Activated CD4-positive, alpha-beta T cell treated with anti-CD3 and anti-CD28 coated beads for 24 hours (primary cell): ENCODE measurements around the gene RC3H1.
"Not testable (repeated sequence)": the region's sequence is repeated elsewhere in the genome, so short reads cannot be mapped to it uniquely, and the experiment has no call there.

Experiments
- DNase-seq, 2 donors: peaks; one replicate each; pipeline ENCODE4 v3.0.0-alpha.2; 2020; ENCODE audit warnings: low read depth in 2 of 2

Gene RC3H1

DNA sequence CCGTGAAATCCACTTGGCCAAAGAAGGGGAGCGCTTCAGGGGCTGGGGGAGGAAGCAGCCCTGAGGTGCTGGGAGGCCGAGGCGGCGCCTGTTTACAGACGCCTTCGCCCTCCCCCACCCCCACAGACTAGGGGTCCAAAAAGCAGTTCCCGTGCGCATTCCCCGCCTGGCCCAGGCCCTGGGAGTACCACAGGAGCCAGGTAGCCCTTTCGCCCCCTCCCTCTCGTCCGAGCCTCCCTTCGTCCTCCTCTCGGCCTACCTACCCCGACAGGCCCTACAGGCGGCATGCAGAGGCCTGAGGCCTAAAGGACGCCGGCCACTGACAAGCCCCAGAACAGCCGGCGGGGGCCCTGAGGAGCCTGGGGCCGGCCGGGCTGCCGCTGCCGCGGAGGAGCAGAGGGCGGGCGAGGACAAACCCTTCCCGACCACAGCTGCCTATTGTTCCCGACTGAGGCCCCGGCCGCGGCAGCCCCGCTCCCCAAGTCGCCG is 522 bp downstream of the RC3H1 start:
- DNase-seq: peak; percentile 7 to 13

DNA sequence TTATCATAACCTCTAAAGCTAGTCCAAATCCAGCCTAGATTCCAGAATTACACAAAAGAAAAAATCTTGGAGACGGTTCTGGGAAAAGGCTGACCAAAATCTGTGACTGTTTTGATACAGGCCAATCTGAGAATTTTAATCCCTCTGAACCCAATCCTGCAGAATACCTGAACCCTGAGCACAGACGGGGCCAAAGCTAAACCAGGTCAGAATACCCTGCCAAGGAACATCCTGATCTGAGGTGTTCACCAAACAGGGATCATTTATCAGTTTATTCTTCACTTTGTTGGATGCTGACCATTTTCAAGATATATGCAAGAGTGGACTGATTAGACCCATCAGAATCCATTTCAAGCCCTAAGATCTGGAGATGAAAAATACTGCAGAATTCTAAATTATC is 3.6 kb downstream of the RC3H1 start:
- DNase-seq: no peak

DNA sequence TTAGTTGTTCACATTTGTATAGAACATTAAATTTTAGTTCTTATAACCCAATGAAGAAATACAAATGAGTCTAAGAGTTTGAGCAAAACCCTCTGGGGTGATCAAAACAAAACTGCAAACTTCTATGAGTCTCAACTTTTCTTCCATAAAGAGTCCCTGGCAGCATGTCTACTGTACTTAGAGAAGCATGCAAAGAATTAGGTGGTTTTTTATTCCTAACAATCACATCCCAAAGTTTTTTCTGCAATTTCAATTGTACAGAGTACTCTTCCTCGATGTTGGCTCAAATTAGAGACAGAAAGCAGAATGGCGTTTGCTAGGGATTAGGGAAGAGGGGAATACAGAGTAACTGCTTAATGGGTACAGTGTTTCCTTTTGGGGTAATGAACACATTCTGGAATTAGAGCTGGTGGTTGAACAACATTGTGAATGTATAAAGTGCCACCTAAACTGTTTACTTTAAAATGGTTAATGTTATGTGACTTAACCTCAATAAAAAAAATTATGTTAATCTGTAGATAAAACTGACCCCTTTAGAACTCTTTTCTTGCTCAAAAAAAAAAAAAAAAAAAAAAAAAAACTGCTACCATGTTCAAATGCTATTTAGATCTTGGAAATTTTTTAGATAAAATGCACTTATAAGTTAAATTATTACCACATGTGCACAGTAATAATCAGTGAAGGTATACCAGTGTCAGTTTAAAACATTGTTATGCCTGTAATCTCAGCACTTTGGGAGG is 4.8 kb downstream of the RC3H1 start:
- no peak for DNase-seq

DNA sequence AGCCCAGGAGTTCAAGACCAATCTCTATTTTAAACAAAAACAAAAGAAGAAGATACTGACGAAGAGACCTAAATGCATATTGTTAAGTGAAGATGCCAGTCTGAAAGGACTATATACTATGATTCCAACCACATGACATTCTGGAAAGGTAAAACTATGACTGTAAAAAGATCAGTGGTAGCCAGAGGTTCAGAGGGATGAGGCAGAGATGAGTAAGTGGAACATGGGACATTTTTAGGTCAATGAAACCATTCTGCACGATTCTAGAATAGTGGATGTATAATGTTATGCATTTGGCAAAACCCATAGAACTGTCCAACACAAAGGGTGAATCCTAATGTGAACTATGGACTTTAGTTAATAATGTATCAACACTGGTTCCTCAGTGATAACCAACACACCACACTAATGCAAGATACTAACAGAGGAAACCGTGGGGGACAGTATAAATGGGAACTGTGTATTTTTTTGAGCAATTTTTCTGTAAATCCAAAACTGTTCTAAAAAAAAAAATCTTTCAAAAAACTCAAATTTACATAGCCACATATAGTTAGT is 8.2 kb downstream of the RC3H1 start:
- no peak for DNase-seq

DNA sequence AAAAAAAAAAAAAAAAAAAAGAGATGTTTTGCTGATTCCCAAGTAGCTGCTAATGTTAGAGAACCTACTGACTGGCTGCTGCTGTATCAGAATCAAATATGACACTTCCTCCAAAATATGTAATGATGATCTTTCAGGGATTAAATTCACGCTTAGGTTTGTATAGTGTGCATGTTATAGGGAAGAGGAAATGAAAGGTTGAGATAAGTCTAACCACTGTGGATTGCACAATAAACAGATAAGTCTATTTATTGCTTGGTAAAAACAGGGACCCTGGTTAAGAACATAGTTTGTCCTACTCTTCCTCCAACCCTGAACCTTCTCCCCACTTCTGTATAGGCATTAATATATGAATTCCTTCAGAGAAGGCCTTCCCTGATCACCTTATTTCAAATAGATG is 13.2 kb downstream of the RC3H1 start:
- DNase-seq: no peak

DNA sequence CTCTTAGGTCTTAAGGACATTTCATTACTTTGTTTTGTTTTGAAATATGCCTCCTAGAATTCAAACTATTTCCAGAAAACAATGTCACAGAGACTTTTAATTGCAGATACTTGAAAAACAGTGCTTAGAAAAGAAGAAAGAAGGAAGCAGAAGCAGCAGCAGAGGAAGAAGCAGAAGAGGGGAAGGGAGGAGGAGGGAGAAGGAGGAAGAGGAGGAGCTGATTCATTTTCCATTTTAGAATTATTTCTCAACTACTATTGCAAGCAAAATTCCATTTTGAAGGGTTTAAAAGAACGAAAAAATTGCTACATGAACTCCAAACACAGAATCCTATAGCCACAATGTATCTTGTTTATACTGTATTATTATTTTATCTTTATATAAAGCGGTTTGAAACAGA is 13.9 kb downstream of the RC3H1 start:
- no peak for DNase-seq

DNA sequence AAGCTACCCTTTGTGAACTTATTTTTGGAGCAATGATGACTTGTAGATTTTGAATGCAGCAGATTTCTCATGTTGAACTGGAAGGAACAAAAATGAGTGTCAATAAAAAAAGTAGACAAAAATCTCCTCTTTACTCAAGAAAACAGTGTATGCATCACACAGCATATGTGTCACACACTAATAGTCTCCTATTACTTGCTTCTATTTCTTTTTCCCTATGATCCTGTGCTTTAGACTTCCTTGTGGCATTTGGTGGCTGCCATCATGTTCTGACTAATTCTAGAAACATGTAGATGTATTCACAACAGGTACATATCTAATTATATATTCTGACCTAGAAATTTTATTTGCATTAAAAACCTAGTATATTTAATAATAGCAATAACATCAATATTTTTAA is 14.3 kb downstream of the RC3H1 start:
- no peak for DNase-seq

DNA sequence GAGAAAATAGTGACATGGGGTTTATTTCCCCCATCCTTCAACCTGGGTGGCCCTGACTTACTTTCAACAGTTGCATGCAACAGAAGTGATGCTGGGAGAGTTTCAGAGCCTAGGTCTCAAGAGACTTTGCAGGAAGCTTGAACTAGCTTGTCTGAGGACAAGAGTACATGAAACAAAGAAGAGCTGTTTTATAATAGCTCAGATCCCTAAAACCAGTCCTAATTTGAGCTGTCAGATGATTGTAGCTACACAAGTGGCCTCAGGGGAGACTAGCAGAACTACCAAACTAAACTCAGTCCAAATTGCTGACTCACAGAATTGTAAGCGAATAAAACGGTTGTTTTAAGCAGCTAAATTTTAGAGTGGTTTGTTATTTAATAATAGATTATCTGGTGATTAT is 17.1 kb downstream of the RC3H1 start:
- DNase-seq: no peak

DNA sequence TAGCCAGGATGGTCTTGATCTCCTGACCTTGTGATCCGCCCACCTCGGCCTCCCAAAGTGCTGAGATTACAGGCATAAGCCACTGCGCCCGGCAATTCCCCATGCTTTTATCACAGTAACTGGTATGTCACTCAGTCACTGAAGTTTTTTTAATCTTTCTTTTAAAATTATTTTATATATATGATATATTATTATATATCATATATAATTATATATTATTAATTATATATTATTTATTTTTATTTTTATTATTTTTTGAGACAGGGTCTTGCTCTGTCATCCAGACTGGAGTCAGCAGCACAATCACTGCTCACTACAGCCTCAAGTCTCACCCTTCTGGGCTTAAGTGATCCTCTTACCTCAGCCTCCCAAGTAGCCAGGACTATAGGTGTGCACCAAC is 18.3 kb downstream of the RC3H1 start:
- no peak for DNase-seq

DNA sequence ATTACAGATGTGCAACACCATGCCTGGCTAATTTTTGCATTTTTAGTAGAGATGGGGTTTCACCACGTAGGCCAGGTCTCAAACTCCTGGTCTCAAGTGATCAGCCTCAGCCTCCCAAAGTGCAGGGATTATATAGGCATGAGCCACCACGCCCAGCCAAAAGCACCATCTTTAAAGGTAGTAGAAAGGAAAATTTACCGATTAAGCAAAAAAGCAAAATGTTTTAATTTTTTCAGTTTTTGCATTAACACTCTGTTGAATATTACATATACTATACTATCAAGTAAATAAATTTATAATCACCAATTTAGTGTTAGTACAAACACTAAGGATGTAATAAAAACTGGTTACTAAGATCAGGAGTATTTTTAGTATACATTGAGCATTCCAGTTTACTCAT is 20.6 kb downstream of the RC3H1 start:
- DNase-seq: no peak

DNA sequence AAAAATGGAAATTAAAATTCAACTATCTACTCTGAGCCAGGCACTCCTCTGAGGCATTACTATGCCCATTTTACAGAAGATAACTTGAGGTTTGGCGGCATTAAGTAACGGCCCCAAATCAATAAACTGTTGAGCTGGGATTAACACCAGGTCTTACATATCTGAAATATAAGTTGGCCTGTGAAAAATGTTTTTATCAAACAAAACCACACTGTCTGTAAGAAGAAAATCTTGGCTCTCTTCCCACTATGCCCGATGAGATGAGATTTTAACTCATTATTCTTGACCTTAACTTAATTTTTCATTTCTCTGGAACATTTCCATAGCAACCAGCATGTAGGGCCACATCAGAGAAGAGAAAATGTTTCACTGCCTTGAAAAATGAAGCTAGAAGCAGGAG is 21.8 kb downstream of the RC3H1 start:
- no peak for DNase-seq

DNA sequence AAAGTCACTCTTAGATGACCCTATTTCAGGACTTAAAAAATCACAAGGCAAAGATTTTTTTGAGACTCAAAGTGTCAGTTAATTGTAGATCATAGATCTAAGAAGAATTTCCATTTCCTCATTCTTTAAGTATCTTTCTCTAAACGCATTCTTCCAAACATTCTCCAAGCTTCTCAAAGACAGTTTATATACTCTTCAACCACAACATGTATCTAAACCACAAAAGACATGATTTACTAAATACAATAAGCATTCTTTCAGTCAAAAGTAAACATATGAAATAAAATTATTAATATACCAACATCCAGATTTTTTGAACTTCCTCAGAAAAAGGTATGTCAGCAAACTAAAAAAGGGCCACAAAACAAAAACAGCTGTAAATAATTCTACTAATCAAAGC is 24.4 kb downstream of the RC3H1 start:
- DNase-seq: no peak

DNA sequence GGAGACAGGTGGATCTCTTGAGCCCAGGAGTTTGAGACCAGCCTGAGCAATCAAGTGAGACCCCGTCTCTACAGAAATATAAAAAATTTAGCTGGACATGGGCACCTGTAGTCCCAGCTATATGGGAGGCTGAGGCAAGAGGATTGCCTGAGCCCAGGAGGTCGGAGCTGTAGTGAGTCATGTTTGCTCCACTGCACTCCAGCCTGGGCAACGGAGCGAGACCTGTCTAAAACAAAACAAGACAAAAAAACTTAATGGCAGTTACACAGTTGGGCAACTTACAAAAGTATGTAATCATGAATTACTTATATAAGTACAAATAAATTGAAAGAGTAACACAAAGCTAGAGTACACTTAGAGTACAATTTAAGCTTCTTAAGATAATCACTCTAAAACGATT is 25.2 kb downstream of the RC3H1 start:
- no peak for DNase-seq

DNA sequence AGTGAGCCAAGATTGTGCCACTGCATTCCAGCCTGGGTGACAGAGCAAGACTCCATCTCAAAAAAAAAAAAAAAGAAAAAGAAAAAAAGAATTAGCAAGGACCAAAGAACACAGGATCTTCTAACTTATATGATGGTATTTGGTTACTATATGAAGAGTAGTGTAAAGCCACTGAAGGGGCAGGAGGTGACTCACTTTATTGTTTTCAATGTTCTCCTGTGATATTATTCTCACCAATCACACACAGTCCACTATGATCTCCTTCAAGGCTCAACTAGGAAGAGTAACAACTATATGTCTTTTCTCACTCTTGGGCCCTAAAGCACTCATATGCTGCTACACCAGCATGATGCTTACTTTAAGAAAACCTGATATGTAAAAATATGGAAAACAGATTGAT is 26.7 kb downstream of the RC3H1 start:
- no peak for DNase-seq

DNA sequence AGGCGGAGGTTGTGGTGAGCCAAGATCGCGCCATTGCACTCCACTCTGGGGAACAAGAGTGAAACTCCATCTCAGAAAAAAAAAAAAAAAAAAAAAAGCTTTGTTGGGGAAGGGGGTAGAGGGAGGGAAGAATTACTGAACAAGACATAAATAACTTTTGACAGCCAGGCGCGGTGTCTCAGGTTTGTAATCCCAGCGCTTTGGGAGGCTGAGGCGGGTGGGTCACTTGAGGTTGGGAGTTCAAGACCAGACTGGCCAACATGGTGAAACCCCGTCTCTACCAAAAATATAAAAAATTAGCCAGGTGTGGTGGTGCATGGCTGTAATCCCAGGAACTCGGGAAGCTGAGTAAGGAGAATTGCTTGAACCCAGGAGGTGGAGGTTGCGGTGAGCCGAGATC is 28.2 kb downstream of the RC3H1 start:
- not testable (repeated sequence) for DNase-seq

DNA sequence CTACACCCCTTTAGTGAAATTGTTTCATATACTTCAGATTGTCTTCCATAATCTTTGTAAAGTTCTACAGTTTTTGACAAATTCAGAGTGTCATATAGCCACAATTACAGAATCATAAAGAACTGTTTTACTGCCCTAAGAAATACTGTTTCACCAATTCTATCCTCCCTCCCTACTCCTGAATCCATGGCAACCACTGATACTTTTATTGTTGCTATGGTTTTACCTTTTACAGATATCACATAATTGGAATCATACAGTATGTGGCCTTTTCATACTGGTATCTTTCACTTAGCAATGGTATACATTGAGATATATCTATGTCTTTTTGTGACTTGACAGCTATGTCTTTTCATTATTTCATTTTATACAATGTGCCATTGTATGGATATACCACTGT is 34.1 kb downstream of the RC3H1 start:
- no peak for DNase-seq

DNA sequence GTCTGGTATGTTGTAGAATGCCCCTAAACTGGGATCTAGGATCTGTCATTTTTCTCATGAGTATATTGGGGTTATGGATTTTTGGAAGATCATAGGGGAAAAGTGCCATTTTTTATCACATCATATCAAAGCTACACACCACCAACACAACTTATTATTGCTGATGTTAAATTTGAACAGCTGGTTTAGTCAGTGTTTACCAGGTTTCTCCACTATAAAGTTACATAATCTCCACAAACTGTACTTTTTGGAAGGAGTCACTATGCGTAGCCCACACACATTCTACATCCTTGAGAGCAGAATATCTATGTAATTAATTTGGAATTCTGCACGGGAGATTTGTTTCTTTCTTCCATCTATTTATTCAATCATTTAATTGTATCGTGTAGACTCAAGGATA is 35.2 kb downstream of the RC3H1 start:
- no peak for DNase-seq

DNA sequence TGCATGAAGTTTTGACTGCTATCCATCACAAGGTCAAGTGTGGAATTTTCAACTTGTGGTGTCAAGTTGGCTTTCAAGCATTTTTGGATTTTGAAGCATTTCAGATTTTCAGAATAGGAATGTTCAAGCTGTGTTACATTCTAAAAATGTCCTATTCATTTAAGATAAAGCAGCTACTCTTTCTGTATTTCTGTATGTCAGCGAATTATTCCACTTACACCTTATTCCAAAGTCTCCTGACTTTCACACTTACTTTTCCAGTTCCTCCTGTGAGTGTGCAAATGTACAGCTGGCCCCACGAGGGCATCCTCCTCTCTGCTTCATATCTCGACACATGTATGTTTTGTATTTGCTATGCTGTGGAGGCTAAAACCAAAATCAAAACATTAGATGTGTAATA is 51.9 kb downstream of the RC3H1 start:
- no peak for DNase-seq

DNA sequence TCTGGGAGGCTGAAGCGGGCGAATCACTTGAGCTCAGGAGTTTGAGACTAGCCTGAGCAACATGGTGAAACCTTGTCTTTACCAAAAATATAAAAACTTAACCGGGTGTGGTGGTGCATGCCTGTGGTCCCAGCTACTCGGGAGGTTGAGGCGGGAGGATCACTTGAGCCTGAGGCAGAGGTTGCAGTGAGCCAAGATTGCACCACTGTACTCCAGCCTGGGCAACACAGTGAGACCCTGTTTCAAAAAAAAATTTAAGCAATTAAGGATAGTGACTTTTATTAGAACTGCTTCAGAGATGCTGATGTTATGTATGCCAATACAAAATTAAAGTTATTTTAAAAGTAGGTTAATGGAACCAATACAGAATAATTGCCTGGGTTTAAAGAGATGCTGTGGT is 56.3 kb downstream of the RC3H1 start:
- not testable (repeated sequence) for DNase-seq

DNA sequence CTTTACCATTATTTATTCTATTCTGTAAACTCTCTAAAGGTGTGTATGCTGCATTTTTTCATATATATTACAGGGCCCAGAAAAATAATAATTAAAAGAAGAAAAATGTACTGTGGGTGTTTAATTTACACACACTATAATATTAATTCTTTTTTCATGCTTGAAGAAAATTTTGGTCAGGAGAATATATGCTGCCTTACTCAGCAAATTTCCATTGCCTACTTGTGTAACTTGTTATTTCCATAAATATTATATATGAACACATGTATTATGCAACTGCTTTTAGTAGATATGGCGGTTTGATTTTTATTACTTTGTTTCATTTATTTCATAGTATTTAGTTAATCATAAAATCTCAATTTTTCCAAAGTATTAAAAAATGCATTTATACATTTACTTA is 58.7 kb downstream of the RC3H1 start:
- no peak for DNase-seq

DNA sequence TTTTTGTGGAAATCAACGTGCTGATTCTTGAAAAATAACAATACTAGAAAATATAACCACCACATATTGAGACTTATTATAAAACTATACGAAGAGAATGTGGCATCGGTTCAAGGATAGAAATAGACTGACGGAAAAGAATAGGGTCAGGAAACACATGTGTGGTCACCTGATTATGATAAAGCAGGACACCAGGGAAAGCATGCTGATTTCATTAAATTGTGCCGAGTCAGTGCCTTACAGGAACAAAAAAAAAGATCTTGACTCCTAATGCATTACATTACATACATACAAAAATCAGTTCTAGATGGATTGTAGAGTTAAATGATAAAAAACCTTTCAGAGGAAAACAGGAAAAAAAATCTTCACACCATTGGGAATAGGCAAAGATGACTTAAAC is 61.5 kb downstream of the RC3H1 start:
- no peak for DNase-seq

DNA sequence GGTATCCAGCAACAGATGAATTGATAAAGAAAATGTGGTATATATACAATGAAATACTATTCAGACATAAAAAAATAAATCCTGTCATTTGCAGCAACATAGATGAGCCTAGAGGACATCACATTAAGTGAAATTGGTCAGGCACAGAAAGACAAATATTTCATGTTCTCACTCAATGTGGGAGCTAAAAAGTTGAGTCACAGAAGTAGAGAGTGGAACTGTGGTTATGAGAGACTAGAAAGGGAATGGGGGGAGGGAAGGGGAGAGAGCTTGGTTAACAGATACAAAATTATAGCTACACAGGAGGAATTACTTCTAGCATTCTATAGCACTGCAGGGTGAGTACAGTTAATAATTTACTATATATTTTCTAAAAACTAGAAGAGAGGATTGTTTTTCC is 68.0 kb downstream of the RC3H1 start:
- DNase-seq: no peak

DNA sequence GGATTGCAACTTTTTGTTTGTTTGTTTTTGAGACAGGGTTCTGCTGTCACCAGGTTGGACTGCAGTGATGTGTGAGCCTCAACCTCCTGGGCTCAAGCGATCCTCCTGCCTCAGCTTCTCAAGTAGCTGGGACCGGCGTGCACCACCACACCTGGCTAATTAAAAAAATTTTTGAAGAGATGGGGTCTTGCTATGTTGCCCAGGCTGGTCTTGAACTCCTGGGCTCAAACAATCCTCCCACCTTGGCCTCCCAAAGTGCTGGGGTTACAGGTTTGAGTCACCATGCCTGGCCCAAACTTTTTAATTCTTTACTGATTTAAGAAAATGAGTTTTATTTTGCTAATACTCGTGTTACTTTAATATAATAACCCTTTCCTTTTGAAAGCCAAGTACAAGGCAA is 73.6 kb downstream of the RC3H1 start:
- DNase-seq: no peak

DNA sequence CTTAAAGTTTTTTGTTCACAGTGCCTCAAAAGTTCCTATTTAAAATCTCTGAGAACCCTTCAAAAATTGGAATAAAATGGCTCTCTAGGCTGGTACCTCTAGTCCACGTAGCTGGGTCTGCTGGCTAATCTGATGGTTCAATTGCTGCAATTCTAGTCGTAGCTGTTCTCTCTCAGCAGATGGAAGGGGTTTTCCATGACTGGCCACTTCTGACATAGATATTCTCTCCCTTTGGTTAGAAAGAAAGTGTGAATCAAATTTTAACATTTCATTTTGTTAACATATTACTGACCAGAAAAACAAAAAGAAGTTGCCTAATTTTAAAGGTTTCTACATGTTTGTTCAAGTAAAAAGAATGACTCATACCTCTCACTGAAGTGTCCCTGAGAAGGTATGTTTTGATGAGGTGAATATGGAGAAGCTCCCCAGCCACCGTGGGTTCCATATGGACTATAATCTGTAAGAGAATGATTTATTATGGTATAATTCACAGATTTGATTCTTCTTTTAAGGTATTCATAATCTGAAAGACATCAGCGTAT is 75.7 kb downstream of the RC3H1 start:
- no peak for DNase-seq
